HG03457 (cell line): ENCODE measurements around the gene KMT2D.
A peak's percentile ranks its signal among the peaks of the same experiment; 100 is the strongest.

Experiments used
- ATAC-seq: cut with Tn5 transposase; IDR thresholded peaks from one replicate; pipeline ENCODE4 v1.9.1; 2021; ENCODE audit warnings: moderate number of reproducible peaks; ENCODE audit not compliant: unreplicated experiment

The KMT2D gene

GRCh38 chr12:49022558-49023178 is 37.9 kb downstream of the KMT2D start:
- no peak for ATAC-seq

- no peak for ATAC-seq
Observed at GRCh38 chr12:49021292-49021915, 39.2 kb downstream of the KMT2D start.

GRCh38 chr12:49020441-49020840 is 40.2 kb downstream of the KMT2D start:
- ATAC-seq, result no peak

- ATAC-seq, result no peak
Observed at GRCh38 chr12:49019443-49020324, 40.9 kb downstream of the KMT2D start.

GRCh38 chr12:49019120-49019430 is 41.5 kb downstream of the KMT2D start:
- peak; percentile 12 for ATAC-seq

GRCh38 chr12:49018261-49019119 is 42.1 kb downstream of the KMT2D start, which contains the start of gene PRKAG1:
PRKAG1 (minus strand) TSS chr12:49018776; CDS start chr12:49018740, 36 bp downstream.
- ATAC-seq, result peak; percentile 76

- ATAC-seq, result no peak
Observed at GRCh38 chr12:49017891-49018260, 42.7 kb downstream of the KMT2D start.

- no peak for ATAC-seq
Observed at GRCh38 chr12:49015196-49015595, 45.4 kb downstream of the KMT2D start.

- no peak for ATAC-seq
Observed at GRCh38 chr12:49014547-49014946, 46.0 kb downstream of the KMT2D start.

- no peak for ATAC-seq
Observed at GRCh38 chr12:49013428-49013827, 47.2 kb downstream of the KMT2D start.

GRCh38 chr12:49012739-49013138 is 47.9 kb downstream of the KMT2D start:
- ATAC-seq, result no peak
